ENCODE measurements around the gene RBMS3.
A peak's percentile ranks its signal among the peaks of the same experiment; 100 is the strongest.

The RBMS3 gene

GRCh38 chr3:29614954-29615353 is 334.1 kb downstream of the RBMS3 start:
- DNase-seq (ENCODE audit: low read depth, low spot score), result no peak

- DNase-seq (ENCODE audit: low read depth, low spot score), result no peak
Measured at GRCh38 chr3:29618395-29619282, 337.8 kb downstream of the RBMS3 start.

- no peak for DNase-seq (ENCODE audit: low read depth, low spot score)
Measured at GRCh38 chr3:29619676-29620075, 338.8 kb downstream of the RBMS3 start.

GRCh38 chr3:29627136-29628117 is 346.6 kb downstream of the RBMS3 start:
- DNase-seq (ENCODE audit: low read depth, low spot score), result no peak

- no peak for DNase-seq (ENCODE audit: low read depth, low spot score)
Measured at GRCh38 chr3:29628795-29629194, 347.9 kb downstream of the RBMS3 start.

GRCh38 chr3:29635888-29636287 is 355.0 kb downstream of the RBMS3 start:
- DNase-seq (ENCODE audit: low read depth, low spot score), result no peak

- DNase-seq (ENCODE audit: low read depth, low spot score), result no peak
Measured at GRCh38 chr3:29637068-29637467, 356.2 kb downstream of the RBMS3 start.

- DNase-seq (ENCODE audit: low read depth, low spot score), result no peak
Measured at GRCh38 chr3:29639578-29640290, 358.9 kb downstream of the RBMS3 start.

- DNase-seq (ENCODE audit: low read depth, low spot score), result no peak
Measured at GRCh38 chr3:29642393-29643033, 361.6 kb downstream of the RBMS3 start.

GRCh38 chr3:29643034-29643425 is 362.2 kb downstream of the RBMS3 start:
- no peak for DNase-seq (ENCODE audit: low read depth, low spot score)

GRCh38 chr3:29644261-29644660 is 363.4 kb downstream of the RBMS3 start:
- no peak for DNase-seq (ENCODE audit: low read depth, low spot score)

- DNase-seq (ENCODE audit: low read depth, low spot score), result no peak
Measured at GRCh38 chr3:29644956-29645636, 364.2 kb downstream of the RBMS3 start.

GRCh38 chr3:29646043-29646442 is 365.2 kb downstream of the RBMS3 start:
- DNase-seq (ENCODE audit: low read depth, low spot score), result no peak

- DNase-seq (ENCODE audit: low read depth, low spot score), result peak; percentile 18
Measured at GRCh38 chr3:29649815-29650547, 369.1 kb downstream of the RBMS3 start.

- no peak for DNase-seq (ENCODE audit: low read depth, low spot score)
Measured at GRCh38 chr3:29653680-29654079, 372.8 kb downstream of the RBMS3 start.

GRCh38 chr3:29655015-29655747 is 374.3 kb downstream of the RBMS3 start:
- DNase-seq (ENCODE audit: low read depth, low spot score), result no peak

- no peak for DNase-seq (ENCODE audit: low read depth, low spot score)
Measured at GRCh38 chr3:29665688-29666087, 384.8 kb downstream of the RBMS3 start.

GRCh38 chr3:29668233-29668632 is 387.4 kb downstream of the RBMS3 start:
- DNase-seq (ENCODE audit: low read depth, low spot score), result no peak

- no peak for DNase-seq (ENCODE audit: low read depth, low spot score)
Measured at GRCh38 chr3:29668728-29669127, 387.9 kb downstream of the RBMS3 start.
